SK-N-SH treated with all-trans-retinoic acid at 6 μM for 48 hours (cell line): ENCODE data around the gene ELAVL1.

ENCODE experiments used
- ARNTL ChIP-seq: fragments of 450-650 bp; formaldehyde crosslinking; IDR thresholded peaks from 2 replicates; pipeline ENCODE4 v1.5.0; 2020; ENCODE audit warnings: low read depth, mild to moderate bottlenecking, moderate library complexity, borderline replicate concordance
- BACH2 ChIP-seq: fragments of 250-450 bp; sonication (Bioruptor Pico); IDR thresholded peaks from 2 replicates; pipeline ENCODE4 v1.9.0; 2021; ENCODE audit warnings: mild to moderate bottlenecking, borderline replicate concordance
- CREB5 ChIP-seq: fragments of 250-450 bp; sonication (Bioruptor Pico); IDR thresholded peaks from 2 replicates; pipeline ENCODE4 v1.5.1; 2020; ENCODE audit warnings: low read depth, mild to moderate bottlenecking, moderate library complexity
- ESRRG ChIP-seq: fragments of 250-450 bp; sonication (Bioruptor Pico); IDR thresholded peaks from 2 replicates; pipeline ENCODE4 v1.6.1; 2021; ENCODE audit warnings: mild to moderate bottlenecking
- POU6F1 ChIP-seq: fragments of 250-450 bp; sonication (Bioruptor Pico); IDR thresholded peaks from 2 replicates; pipeline ENCODE4 v1.8.0; 2021; ENCODE audit warnings: low read depth, mild to moderate bottlenecking, moderate library complexity, borderline replicate concordance
- RARB ChIP-seq: fragments of 250-450 bp; sonication (Bioruptor Pico); IDR thresholded peaks from 2 replicates; pipeline ENCODE4 v1.8.0; 2021; ENCODE audit warnings: mild to moderate bottlenecking, moderate library complexity
- ZFP3 ChIP-seq: fragments of 250-450 bp; sonication (Bioruptor Pico); IDR thresholded peaks from 2 replicates; pipeline ENCODE4 v1.5.0; 2020; ENCODE audit warnings: mild to moderate bottlenecking, moderate library complexity
- ZNF565 ChIP-seq: fragments of 450-650 bp; formaldehyde crosslinking; conservative IDR thresholded peaks from 2 replicates; pipeline ENCODE4 v1.5.0; 2020; ENCODE audit warnings: low read depth, mild to moderate bottlenecking, moderate library complexity
- ZNF70 ChIP-seq: fragments of 450-650 bp; formaldehyde crosslinking; IDR thresholded peaks from 2 replicates; pipeline ENCODE4 v1.5.0; 2020; ENCODE audit warnings: mild to moderate bottlenecking, moderate library complexity

- TF ChIP-seq ZFP3 (CRISPR knock-in tag) (no peak), POU6F1 (no peak), ZNF70 (CRISPR knock-in tag) (no peak), ESRRG (CRISPR knock-in tag) (no peak), RARB (no peak), BACH2 (CRISPR knock-in tag) (no peak), CREB5 (no peak), ZNF565 (CRISPR knock-in tag) (no peak), ARNTL (CRISPR knock-in tag) (no peak)
Measured at GRCh38 chr19:8025316-8025715, 19.9 kb upstream of the ELAVL1 start.
